NCI-H460 (cell line): ENCODE measurements around the gene DNAJC5. TPM values are rescaled to one million over a fixed set of nuclear protein-coding genes. Genes with fewer than 3 reads are reported as not detected.
"Not testable (repeated sequence)": the region's sequence is repeated elsewhere in the genome, so short reads cannot be mapped to it uniquely, and the experiment has no call there.

ENCODE experiments used
- DNase-seq: peaks from one replicate; pipeline ENCODE4 v3.0.0-alpha.2; 2016; ENCODE audit warnings: low read depth; ENCODE audit errors: extremely low read depth
- polyA plus RNA-seq: library from polyadenylated mRNA; depleted of rRNA; stranded (reverse); fragments of >200 nt; gene quantifications from 2 replicates; pipeline ENCODE4 v1.2.3, GENCODE V29; 2014; cell fraction: nucleus; rRNA removed
- total RNA-seq: library from RNA; depleted of rRNA; stranded (reverse); fragments of >200 nt; shearing (Covaris generic); gene quantifications from 2 replicates; pipeline ENCODE4 v1.2.3, GENCODE V29; 2014; rRNA removed

Gene DNAJC5, protein sequence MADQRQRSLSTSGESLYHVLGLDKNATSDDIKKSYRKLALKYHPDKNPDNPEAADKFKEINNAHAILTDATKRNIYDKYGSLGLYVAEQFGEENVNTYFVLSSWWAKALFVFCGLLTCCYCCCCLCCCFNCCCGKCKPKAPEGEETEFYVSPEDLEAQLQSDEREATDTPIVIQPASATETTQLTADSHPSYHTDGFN
- 30.7 and 31.9 TPM in 2 replicates for total RNA-seq
- polyA plus RNA-seq, result 26.5 and 40.0 TPM in 2 replicates

DNA sequence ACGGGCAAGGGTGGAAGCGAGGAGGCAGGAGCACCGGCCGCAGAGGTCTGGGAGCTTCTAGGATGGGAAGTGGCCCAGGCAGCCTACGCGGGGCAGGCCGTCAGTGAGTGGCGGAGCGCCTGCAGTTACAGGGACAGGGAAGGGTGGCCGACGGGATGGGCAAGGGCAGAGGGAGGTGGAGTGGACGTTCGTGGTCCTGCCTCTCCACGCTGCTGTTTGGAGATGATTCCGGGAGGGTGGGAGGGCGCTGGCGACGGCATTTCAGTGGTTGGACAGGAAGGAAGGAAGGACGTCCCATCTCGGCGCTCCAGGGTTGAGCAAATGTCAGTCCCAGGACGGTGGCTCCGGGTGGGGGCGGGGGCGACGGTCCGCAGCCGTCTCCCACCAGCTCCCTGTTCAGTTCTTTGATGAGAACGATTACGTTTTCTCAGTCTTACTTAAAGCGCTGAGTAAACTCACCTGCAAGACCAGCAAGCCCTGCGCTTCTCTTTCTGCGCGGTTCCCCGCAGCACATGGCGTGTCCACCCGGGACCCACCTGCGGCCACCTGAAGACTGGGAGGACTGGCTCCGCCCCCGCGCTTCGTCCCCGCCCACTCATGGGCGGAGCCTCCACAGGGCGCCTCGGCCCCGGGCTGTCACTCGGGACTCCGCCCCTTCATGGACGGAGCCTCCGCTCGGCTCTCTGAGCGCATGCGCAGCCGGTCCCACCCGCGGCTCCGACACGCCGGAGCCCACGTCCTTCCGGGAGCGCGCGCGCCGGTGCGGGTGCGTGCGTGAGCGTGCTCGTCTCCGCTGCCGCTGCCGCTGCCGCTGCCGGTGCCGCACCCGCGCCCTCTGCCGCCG lies at the start of gene DNAJC5:
DNAJC5 (plus strand) TSS at position 769 of the 844 bp plus-strand sequence. CDS start 33,220 bp downstream, outside the sequence.
- peak; percentile 94 for DNase-seq

DNA sequence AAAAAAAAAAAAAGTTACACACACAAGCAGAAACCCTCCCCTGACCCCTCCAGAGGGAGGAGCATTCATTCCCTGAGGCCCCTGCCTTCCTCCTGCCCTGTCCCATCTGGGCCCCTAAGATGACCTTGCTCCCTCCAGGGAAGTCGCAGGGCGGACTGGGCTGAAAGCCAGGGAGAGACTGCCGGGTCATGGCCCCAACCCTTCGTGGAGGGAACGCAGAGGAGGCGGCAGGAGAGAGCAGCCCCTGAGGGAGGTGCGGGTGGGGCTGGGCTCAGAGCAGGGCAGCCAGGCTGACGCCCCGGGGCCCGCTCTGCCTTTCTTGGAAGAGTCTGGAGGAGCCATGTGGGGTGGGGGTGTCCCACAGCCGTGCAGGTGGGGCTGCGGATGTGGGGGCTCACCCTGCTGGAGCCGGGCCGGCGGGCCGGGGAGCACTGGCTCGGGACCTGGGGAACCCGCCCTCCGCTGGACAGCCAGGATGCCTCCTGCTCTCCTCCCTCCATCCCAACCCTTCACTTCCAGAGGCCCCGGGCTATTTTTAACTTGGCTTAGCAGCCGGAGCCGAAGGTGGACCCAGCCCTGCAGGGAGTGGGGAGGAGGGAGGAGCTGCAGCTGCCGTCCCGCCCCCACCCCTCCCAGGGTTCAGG lies 48.7 kb upstream of the DNAJC5 start:
- DNase-seq, result no peak

DNA sequence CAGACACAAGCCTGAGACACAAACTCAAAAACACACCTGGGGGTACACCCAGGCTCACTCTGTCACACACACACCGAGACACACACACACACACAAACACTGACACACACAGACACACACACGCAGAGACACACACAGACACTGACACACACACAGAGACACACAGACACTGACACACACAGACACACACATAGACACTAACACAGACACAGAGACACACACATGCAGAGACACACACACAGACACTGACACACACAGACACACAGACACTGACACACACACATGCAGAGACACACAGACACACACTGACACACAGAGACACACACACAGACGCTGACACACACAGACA lies 48.1 kb upstream of the DNAJC5 start:
- DNase-seq, result no peak

DNA sequence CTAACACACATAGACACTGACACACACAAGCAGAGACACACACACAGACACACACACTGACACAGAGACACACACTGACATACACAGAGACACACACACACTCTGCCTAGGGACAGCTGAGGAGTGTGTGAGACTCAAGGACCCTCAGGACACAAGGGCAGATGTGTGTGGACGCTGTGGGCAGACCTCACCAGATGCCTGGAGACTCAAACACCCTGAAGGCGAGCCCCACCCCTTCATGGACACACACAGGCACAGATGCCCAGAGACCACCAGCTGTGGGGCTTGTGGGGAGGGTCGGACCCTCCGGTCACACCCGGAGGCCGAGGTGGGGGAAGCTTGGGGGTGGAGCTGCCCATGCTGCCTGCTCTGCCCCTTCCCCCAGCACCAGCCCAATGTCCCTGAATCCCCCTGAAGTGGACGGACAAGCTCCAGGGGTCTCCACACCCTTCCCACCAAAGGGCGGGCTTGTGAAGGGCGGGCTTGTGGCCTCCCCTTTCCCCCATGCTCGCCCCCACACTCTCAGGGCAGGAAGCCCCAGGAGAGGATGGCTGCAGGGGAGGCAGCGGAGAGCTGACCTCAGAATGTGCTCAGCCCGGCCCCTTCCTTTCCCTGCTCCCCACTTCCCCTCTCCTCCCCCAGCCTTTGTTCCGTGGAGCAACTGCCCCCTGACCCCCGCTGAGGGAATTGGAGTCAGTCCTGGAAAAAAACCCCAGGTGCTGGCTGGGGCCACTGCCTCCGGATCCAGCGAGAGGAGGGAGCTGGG lies 47.5 kb upstream of the DNAJC5 start:
- DNase-seq, result no peak

DNA sequence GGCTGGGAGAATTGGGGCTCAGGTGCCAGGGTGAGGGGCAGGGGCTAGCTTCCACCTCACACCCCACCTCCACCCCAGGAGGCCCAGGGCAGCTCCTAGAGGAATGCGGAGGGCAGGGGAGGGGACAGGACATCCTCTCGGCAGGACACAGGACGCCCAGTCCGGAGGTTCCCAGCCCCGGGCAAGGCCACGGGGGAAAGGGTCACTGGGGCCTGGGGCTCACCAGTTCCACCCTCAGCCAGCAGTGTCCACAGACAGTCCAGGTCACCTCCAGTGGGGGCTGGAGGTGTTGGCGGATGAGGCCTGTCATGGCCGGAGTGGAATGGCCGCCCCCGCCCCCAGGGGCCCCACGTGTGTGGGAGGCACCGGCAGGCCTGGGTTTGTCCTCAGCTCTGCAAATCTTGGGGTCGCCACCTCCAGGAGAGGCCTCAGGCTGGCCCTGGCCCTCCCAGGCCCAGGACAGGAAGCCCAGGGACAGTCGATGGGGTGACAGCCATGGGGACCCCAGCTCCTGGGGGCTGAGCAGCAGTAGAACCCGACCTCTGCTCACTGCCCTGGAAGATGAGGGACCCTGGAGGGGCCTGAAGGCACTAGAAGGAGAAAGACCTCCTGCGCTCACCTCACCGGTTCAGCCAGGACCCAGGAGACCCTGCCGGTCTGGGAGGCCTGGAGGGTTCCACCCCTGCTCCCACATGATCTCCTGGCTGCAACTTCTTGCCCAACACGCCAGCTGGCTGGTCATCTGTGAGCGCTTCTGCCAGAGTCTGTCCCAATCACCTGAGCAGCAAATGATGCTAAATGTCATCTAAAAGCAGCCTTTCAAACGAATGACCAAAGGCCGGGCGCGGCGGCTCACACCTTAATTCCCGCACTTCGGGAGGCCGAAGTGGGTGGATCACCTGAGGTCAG lies 46.7 kb upstream of the DNAJC5 start:
- DNase-seq, result no peak

DNA sequence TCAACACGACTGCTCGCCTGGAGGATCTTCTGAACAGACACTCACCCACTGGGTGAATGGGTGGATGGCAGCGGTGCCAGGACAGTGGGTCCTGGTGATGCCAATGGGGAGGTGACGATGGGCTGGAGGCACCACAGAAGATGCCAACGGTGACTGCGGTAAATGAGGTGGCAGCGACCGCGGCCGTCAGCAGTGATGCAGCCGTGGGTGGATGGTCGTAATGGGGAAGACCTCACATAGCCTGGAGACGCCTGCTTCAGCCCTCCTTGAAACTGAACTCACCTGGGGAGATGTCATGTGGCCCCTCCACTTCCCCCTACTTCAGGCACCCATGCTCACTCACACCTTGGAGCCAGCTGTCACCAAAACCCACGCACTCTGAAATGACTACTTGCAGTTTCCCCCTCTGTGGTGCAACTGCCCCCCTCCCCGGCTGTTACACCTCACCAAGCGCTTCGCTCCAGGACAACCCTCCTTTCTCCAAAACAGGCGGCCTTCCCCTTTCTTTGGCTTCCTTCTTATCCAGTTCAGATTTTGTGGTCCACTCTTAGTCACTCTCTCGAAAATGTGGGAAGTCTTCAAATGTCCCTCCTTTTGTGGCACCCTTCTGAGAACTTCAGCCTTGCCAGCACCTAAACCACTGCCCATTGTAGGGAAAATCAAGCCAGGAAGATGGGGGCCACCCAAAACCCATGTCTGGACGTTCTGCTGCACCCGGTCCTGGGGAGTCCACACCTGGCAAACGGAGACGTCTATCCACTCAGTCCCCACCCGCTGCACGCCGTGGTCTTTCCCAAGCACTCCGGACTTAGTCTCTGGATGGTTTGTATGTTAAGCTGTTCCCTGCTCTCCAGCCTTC lies 44.0 kb upstream of the DNAJC5 start:
- DNase-seq, result no peak

DNA sequence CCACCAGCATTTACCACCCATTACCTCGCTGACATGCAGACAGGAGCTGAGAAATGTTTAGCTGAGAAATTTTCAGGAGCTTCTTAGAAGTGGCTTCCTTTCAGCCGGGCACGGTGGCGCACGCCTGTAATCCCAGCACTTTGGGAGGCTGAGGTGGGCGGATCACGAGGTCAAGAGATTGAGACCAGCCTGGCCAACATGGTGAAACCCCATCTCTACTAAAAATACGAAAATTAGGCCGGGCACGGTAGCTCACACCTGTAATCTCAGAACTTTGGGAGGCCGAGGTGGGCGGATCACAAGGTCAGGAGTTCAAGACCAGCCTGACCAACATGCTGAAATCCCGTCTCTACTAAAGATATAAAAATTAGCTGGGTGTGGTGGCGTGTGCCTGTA lies 43.4 kb upstream of the DNAJC5 start:
- not testable (repeated sequence) for DNase-seq

DNA sequence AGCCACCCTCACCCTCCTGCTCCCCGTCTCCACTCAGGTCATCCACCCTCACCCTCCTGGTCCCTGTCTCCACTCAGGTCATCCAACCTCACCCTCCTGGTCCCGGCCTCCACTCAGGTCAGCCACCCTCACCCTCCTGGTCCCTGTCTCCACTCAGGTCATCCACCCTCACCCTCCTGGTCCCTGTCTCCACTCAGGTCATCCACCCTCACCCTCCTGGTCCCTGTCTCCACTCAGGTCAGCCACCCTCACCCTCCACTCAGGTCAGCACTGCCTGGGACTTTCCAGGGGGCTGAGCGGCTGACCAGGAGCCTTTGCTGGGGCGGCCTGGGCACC lies 41.2 kb upstream of the DNAJC5 start:
- DNase-seq, result not testable (repeated sequence)

DNA sequence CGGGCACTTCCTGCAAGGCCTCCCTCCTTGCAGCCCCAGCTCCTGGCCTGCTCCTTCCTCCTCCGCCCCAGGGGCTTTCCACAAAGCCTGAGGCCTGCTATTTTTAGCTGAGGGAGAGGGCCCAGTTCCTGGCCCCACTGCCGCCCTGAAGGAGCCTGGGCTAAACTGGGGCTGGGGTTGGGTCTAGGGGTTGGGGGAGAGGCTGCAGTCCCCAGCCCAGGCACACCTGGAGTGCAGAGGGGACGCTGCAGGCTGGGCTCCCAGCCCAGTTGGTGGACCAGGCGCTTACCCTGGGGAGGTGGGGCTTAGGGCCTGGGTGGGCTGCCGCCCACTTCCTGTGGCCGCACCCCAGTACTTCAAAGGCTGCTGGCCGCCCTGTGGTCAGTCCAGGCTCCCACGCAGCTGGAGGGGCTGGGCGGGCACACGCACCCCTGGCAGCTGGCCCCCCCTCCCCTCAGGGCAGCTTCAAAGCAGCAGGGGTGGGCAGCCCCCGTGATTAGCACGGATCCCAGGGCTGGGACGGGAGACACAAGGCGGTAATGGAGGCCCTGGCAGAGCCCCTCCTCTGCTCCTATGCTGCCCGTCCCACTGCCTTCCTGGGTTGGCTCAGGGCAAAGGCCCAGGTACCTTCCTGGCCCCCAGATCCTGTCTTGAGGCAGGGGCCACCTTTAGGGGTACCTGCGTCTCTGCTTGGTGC lies 40.7 kb upstream of the DNAJC5 start:
- DNase-seq, result no peak

DNA sequence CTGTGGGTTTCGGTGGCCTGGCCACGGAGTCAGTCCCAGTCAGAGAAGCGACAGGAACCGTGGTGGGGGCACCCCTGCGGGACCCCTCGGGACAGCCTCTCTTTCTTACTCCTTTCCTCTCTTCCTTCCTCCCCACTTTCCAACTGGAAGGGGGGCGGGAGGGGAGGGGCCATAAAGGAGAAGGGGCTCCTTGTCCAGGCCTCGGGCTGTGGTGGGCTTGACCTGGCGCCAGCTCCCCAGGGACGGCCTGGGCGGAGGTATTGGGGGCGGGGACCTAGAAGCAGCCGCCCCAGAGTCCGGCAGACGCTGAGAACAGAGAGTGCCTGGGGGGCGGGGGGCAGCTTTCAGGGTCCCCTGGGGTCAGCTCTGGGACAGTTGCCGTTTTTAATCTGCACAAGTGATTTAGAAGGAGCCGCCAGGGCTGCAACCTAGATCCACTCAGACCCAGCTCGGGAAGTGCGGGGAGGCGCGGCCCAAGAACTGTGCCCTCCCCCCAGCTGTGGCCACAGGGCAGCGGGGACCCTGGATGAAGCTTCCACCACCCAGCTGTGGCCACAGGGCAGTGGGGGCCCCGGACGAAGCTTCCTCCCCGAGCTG lies 40.1 kb upstream of the DNAJC5 start:
- no peak for DNase-seq

DNA sequence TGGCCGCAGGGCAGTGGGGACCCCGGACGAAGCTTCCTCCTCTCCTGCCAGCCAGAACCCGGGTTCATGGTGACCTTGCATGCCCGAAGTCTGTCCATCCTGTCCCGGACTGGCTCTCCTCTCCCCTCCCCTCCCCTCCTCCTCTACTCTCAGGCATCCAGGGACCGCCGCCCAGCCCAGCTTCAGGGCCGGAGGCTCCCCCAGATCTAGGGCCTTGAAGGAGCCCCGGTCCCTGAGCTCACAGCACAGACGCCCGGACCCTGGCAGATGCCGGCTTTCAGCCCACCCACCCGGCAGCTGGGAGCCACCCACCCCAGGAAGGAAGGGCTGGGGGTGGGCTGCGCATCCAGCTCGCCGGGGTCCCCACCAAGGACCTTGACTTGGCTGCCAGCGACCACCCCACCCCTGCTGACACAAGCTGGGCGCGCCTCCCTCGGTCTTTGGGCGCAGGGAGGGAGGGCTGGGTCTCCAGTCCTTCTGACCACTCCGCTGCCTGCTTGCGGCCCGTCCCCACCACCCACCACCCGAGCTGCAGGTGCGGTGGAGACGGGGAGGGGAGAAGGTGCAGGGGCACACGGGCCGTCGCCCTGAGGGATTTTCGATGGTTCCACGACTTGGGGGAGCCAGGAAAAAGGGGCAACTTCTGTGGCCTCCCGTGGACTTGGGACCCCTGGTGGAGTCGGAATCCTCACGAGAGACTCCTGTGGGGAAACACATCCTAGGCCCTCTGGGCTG lies 39.4 kb upstream of the DNAJC5 start:
- no peak for DNase-seq

DNA sequence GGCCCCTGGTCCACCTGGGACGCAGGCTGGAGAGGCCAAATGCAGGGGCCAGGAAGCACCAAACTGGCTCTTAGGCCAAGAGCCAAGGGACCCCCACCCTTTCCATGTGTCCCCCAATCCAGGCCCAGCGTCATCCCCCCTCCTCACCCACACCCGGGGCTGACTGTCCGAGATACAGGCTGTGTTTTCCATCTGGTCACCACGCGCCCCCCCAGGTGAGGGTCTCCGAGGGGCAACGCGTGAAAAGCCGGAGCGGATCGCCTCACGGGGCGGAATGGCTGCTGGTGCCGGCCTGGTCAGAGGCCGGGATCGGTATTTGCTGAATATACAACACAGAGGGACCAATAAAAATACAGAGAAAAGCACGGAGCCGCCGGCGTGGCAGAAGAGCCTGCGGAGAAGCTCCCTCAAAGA lies 38.8 kb upstream of the DNAJC5 start:
- DNase-seq, result no peak

DNA sequence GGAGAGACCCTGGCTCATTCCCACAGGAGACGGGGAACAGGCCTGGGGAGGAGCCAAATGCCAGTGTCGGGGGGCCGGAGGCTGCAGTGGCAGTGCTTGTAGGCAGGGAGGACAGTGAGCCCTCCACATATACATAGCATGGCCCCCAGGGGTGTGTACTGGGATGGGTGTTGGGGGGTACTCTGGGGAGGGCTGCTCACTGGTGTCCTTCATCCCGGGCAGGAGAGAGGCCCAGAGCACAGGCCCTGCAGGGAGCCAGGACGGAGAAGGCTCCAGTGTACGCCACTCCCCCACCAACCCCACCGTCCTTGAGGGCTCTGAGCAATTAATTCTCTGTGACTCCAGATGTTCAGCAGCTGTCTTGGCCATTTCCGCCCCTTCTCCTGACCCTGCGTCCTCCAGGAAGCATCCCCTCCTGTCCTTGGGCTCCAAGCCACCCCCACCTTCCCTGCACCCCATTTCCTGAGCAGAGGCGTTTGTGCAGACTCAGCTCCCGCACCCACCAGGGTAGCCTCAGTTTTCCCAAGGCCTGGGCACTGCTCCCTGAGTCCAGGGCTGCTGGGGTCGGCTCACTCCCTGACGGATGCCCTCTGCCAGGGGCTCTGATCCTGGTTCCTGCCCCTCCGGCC lies 37.0 kb upstream of the DNAJC5 start:
- DNase-seq, result no peak

DNA sequence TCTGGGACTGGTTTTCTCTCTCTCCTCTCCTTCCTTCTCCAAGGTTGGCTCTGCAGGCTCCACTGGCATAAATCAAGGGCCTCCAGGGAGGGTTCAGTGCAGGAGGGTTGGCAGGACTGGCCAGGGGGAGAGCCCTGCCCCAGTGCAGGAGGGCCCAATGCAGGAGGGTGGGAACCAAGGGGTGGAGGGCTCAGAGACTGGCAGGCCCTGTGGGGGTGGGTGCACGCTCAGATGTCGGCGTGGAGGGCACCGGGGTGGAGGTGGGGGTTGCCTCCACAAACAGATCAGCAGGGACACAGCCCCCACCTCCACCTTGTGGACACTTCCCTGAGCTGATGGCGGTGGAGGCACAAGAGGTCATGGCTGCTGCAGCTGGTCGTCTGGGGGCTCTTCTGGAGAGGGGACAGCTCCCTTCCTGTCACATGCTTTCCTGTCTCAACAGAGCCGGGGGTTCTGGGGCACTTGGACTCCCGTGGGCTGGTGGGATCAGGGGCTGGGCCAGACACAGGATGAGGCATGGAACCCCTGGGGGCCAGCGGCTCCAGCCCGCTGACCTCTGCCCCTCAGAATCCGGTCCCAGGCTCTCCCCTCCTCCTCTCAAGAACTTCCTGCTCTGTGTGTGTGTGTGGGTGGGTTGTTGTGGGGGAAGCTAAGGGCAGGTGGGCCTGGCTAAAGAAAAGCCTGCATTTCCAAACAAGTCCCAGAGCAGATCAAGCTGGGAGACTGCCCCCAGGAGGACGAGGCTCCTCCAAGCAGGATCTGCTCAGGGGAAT lies 36.3 kb upstream of the DNAJC5 start:
- no peak for DNase-seq

DNA sequence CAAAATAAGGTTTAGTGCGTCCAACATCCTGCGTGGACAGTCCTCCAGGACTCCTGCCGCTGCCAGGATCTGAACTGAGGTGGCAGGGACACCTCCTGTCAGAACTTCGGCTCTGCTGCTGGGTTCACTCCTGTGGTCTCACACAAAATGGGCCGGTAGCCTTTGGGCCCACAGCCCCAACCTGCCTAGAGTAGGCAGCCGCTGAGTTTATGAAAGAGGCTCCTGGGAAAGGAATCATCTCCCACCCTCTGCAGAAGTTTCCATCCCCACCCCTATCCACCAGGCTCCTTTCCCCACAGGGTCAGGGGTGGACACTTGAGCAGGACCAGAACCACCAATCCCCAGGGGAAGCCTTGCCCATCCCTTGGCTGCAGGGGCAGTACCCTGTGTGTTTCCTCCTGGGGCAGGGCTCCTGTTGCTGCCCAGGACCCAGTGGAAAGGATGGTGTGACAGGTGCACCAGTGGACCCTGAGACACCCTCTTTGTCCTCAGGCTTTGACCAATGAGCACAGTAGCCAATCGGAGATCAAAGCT lies 35.7 kb upstream of the DNAJC5 start:
- no peak for DNase-seq
